Measurements from ENCODE around the gene COL4A4. TPM values are rescaled to one million over a fixed set of nuclear protein-coding genes. Genes with fewer than 3 reads are reported as not detected.

COL4A4 gene
- total and polyA plus RNA-seq, 2 of the 13 experiments (the other 11 are each of a cell fraction or from before 2014, with no cell fraction given), result not detected

DNA sequence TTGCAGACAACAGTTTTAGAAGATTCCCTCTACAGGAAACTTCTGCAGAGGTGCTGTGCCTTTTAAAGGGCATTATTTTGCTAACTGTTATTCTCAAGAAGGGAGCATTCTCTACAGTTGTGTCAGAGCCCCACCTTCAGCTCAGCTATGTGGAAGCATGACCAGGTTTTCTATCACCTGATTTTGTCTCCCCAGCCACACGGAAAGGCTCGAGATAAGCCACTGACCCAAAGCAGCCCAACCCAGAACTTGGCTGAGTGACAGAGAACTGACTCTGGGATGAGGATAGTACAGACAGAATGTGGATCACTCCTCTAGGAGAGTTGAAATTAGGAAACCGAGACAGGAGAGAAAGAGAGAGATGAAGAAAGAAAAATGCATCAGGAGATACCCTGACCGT is 10.7 kb downstream of the COL4A4 start (continued):
- TF ChIP-seq HOXA9 (CRISPR knock-in tag; IDR thresholded peaks at IDR 0.05; ENCODE audit: borderline replicate concordance), result no peak
- TF ChIP-seq, protein P1, sequence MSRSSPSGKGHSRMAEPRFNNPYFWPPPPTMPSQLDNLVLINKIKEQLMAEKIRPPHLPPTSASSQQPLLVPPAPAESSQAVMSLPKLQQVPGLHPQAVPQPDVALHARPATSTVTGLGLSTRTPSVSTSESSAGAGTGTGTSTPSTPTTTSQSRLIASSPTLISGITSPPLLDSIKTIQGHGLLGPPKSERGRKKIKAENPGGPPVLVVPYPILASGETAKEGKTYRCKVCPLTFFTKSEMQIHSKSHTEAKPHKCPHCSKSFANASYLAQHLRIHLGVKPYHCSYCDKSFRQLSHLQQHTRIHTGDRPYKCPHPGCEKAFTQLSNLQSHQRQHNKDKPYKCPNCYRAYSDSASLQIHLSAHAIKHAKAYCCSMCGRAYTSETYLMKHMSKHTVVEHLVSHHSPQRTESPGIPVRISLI (CRISPR knock-in tag; IDR thresholded peaks at IDR 0.05; ENCODE audit: borderline replicate concordance), result no peak

DNA sequence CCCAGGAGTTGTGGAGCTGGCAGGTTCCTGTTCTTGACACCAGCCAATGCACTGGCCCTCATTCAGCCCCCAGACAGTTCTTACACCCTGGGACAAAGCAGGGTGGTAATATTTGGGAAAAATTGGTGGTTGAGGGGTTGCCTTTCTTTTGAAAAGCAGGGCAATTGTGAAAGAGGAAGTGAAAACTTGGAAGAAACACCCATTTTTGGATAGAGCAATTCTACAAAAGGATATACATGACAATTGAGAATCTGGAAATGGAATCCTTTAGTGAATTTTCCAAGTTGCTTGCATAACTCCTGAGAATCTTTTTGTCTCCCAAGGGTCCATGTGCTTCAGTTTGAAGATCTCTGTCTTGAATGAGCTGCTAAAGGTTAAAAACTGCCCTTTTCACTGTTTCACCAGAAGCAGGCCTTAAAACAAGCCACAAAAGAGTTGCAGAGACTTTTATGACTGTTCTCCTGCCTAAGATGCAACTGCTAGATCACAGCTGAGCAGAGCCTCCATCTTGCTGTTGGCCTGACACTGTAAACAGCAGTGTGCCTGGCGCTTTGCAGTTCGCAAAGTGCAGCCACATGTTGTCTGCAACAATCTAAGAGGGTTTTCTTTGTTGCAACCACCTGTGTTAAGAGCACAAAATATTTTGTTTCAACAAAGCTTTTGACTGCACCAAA is 11.8 kb downstream of the COL4A4 start:
- TF ChIP-seq ZNF7 (CRISPR knock-in tag; IDR thresholded peaks at IDR 0.05), result no peak
- no peak for TF ChIP-seq ZNF879 (CRISPR knock-in tag; IDR thresholded peaks at IDR 0.05)
- no peak for TF ChIP-seq FOSL1 (CRISPR knock-in tag; IDR thresholded peaks at IDR 0.05; ENCODE audit: borderline replicate concordance)
- no peak for TF ChIP-seq ZBTB38 (CRISPR knock-in tag; IDR thresholded peaks at IDR 0.05)
- TF ChIP-seq HES4 (CRISPR knock-in tag; IDR thresholded peaks at IDR 0.05; ENCODE audit: borderline replicate concordance), result no peak
- no peak for TF ChIP-seq HIVEP1 (CRISPR knock-in tag; IDR thresholded peaks at IDR 0.05)
- TF ChIP-seq ZFP1 (CRISPR knock-in tag; IDR thresholded peaks at IDR 0.05), result no peak
- no peak for TF ChIP-seq ARNTL (CRISPR knock-in tag; IDR thresholded peaks at IDR 0.05)
- TF ChIP-seq, protein P2, sequence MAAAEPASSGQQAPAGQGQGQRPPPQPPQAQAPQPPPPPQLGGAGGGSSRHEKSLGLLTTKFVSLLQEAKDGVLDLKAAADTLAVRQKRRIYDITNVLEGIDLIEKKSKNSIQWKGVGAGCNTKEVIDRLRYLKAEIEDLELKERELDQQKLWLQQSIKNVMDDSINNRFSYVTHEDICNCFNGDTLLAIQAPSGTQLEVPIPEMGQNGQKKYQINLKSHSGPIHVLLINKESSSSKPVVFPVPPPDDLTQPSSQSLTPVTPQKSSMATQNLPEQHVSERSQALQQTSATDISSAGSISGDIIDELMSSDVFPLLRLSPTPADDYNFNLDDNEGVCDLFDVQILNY (CRISPR knock-in tag; conservative IDR thresholded peaks at IDR 0.05), result no peak
- no peak for TF ChIP-seq HOXA5 (CRISPR knock-in tag; IDR thresholded peaks at IDR 0.05)
- no peak for TF ChIP-seq NFE2 (CRISPR knock-in tag; IDR thresholded peaks at IDR 0.05)
- TF ChIP-seq, protein P3, sequence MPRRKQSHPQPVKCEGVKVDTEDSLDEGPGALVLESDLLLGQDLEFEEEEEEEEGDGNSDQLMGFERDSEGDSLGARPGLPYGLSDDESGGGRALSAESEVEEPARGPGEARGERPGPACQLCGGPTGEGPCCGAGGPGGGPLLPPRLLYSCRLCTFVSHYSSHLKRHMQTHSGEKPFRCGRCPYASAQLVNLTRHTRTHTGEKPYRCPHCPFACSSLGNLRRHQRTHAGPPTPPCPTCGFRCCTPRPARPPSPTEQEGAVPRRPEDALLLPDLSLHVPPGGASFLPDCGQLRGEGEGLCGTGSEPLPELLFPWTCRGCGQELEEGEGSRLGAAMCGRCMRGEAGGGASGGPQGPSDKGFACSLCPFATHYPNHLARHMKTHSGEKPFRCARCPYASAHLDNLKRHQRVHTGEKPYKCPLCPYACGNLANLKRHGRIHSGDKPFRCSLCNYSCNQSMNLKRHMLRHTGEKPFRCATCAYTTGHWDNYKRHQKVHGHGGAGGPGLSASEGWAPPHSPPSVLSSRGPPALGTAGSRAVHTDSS (CRISPR knock-in tag; conservative IDR thresholded peaks at IDR 0.05), result no peak
- TF ChIP-seq SMAD9 (CRISPR knock-in tag; IDR thresholded peaks at IDR 0.05), result no peak
- in situ Hi-C loops (cut with HindIII; ENCODE audit: extremely low pct_ligation_motif_present, low pct_unique_long_range_greater_than_20kb), result no loop called here
- no peak for ATAC-seq
- ChIA-PET CTCF (ENCODE audit: low intra/inter-chr PET ratio, low total read pairs) (no interaction called here), POLR2A (no interaction called here)
- WGBS (ENCODE audit: low lambda C conversion rate), result 31% methylated on average over 2 of the region's 2 CpGs
- no TSS peak for BruUV-seq (replicated peaks)
- Histone ChIP-seq H3K9me3 (ENCODE audit: low read length) (0 out of 2 replicates have a peak, but pooled peaks cover 4% of the 10 kb centered on the region), H3K79me2 (ENCODE audit: insufficient read depth, low read length) (no peaks in the 10 kb centered on the region), H3K27ac (ENCODE audit: extremely low read length, insufficient read depth, low read length) (no peak overlapping the region), H3K36me3 (replicated peaks in 1 of 2; ENCODE audit: control insufficient read depth in 1 of 2, insufficient read depth in 2 of 2, low read length in 2 of 2) (no peaks in the 10 kb centered on the region), H4K20me1 (ENCODE audit: insufficient read depth, low read length) (no peaks in the 10 kb centered on the region), H3K4me1 (ENCODE audit: insufficient read depth, low read length) (no peaks in the 10 kb centered on the region), H3K4me3 (replicated peaks in 1 of 3; ENCODE audit: insufficient read depth in 1 of 3, low read depth in 2 of 3, low read length in 3 of 3) (no peak overlapping the region), H3K4me2 (ENCODE audit: low read depth, low read length) (no peak overlapping the region), H2AFZ (ENCODE audit: low read length) (no peak overlapping the region), H3K9ac (ENCODE audit: insufficient read depth, low read depth, low read length) (no peak overlapping the region), H3K27me3 (ENCODE audit: control insufficient read depth in 1 of 2, insufficient read depth in 2 of 2, low read length in 2 of 2) (no peaks in the 10 kb centered on the region)
- intact Hi-C loops (cut with micrococcal nuclease; ENCODE audit: unreplicated experiment), result no loop called here
- no peak for FAIRE-seq
- no peak for DNase-seq (ENCODE audit: low spot score)

All from HepG2 (cell line).